GM15510 (cell line): ENCODE results near the gene C2orf69.

Source experiments
- POLR2A ChIP-seq: IDR thresholded peaks from 3 replicates; pipeline ENCODE4 v1.6.1; 2011; ENCODE audit warnings: borderline replicate concordance; ENCODE audit not compliant: insufficient read length; ENCODE audit errors: extremely low read depth

Gene C2orf69

DNA sequence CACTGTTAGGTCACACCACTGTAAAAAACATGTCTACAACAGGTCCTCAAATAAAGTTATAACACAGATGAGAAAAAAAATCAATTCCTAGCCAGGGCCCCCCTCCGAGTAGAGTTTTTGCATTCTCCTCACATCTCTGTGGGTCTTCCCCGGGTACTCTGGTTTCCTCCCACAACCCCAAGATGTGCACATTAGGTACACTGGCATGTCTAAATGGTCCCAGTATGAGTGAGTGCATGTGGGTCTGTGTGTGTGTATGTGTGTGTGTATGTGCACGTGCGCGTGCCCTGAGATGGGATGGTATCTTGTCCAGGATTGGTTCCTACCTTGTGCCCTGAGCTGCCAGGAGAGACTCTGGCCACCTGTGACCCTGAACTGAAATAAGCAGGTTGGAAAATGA lies 39.3 kb downstream of the C2orf69 start:
- no peak for TF ChIP-seq POLR2A

DNA sequence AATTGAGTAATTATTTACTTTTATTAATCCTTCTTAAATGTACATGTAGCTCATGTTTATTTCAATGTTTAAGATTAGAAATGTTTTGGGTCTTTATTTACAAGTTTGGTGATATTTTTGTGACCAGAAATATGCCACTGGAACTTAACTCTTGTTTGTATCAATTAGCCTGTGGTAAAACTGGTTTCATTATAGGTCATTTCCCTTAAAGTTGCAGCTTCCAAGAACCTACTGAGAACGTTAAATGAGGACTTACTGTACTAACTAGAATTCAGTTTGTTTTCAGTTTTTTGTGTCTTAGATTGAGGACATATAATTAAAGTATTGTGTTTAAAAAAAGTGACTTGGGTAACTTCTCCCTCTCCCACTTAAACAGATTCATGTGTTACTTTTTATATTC lies 39.9 kb downstream of the C2orf69 start:
- no peak for TF ChIP-seq POLR2A

DNA sequence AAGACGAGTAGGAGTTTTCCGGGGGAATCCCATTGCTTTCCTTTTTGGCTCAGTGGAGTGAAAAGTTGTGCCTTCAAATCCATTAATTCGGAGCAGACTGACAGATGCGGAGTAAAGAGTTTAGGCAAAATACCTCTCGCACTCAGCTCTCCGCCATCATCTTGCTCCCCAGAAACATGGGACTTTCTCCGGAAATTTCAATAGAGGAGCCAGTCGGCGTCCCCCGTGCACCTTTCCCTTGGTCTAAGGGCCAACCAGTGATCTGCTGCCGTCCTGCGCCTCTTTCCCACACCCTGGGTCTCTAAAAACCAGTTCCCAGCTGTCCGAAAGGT lies 43.9 kb downstream of the C2orf69 start:
- TF ChIP-seq POLR2A, result no peak

DNA sequence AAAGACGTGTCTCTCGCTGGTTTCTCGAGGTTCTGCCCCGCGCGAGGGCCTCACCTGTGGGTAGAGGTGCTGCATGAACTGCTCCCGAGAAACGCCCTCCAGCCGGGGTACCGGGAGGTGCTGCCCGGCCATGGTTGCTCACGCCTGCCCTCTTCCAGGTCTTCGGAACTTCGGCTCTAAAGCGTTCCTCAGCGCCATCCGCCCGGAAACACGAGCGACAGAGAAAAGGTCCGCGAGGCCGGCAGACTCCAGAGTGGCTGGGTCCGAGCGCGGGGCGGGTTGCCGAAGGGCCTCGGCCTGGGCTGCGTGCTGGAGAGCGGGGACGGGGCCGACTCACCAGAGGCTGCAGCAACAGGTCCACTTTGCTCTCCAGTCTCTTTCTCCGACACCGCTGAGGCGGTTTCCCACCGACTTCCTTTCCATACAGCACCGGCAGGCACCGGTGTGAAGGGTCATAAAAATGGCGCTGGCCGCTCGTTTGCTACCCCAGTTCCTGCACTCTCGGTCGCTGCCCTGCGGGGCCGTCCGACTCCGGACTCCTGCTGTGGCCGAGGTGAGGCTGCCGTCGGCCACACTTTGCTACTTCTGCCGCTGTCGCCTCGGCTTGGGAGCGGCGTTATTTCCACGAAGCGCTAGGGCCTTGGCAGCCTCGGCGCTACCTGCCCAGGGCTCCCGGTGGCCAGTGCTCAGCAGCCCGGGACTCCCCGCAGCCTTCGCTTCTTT lies 44.4 kb downstream of the C2orf69 start, which contains the start of the genes MAIP1 and TYW5:
Gene MAIP1 (plus strand): TSS at position 244 of the 723 bp plus-strand sequence. CDS start 217 bp downstream, at position 461.
Gene TYW5 (minus strand): TSS at position 153 of the 723 bp plus-strand sequence. CDS start 21 bp downstream, at position 132.
- peak; percentile 86 for TF ChIP-seq POLR2A

DNA sequence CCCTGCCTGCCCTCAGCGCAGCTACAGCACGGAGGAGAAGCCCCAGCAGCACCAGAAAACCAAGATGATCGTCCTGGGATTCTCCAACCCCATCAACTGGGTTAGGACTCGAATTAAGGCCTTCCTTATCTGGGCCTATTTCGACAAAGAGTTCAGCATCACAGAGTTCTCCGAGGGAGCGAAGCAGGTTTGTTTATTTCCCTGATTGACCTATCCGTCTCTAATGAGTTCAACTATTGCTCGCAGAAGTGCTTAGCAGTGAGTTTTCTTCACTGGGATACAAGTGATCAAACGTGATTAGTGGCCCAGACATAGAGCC lies 44.9 kb downstream of the C2orf69 start:
- TF ChIP-seq POLR2A, result no peak

DNA sequence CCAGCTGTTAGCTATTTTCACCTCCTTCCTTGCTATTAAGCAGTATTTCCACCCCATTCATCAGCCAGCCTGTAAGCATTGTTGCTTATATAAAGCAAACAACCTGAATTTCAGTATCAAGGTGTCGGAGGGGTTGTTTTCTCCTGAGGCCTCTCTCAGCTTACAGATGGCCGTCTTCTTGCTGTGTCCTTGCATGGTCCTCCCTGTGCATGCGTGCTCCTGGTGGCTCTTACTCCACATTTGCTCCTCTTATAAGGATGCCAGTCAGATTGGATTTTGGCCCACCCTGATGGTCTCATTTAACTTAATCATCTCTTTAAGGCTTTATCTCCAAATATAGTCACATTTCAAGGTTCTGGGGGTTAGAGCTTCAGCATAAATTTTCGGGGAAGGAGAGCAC lies 46.9 kb downstream of the C2orf69 start:
- no peak for TF ChIP-seq POLR2A

DNA sequence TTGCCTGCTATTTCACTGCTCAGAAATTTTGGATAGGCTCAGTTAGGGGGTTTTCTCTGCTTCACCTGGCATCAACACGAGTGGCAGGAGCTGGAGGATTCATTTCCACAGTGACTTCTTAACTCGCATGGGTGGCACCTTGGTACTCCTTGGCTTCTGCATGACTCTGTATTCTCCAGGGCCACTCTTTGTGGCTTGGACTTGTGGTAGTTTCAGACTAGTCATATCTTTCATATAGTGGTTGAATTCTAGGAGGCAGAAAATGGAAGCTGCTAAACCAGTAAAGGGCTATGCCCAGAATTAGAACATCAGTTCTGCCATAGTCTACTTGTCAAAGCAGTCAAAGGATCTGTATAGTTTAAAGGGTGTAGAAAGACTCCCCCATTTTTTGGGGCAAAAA lies 51.1 kb downstream of the C2orf69 start:
- TF ChIP-seq POLR2A, result no peak

DNA sequence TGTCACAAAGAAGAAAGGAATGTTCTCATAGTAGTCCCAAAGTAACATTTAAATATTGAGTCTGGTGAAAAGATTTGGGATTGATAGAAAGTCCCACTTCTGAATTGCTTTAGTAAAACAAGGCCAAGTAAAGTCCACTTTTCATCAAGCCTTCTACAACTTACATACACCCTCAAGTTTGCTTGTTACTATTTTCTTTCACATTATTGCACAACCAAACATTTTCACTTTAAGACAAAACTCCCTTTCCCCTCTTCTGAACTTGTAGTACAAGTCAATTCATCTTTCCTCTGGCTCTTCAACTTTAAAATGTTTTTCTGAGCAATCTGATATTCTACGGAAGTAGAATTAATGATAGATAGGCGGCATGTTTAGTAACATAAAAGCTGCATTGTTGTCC lies 55.3 kb downstream of the C2orf69 start:
- TF ChIP-seq POLR2A, result no peak

DNA sequence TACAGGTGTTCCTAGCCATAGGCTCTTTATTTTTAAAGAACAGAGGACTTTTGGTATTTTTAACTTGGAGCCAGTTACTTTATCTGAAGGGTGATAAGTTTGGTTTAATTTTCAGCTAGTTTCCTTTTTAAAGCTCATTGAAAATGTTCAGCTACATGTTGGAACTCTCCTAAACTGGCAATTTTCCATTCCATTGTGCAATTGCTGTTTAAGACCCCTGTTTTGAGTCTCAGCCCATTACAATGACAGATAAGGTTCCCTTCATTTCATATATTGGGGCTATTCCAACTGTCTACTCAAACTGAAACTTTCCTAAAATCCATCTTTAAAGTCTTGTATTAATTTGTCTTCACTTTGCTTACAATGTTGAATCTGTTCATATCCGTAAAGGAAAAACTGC lies 55.9 kb downstream of the C2orf69 start:
- no peak for TF ChIP-seq POLR2A

DNA sequence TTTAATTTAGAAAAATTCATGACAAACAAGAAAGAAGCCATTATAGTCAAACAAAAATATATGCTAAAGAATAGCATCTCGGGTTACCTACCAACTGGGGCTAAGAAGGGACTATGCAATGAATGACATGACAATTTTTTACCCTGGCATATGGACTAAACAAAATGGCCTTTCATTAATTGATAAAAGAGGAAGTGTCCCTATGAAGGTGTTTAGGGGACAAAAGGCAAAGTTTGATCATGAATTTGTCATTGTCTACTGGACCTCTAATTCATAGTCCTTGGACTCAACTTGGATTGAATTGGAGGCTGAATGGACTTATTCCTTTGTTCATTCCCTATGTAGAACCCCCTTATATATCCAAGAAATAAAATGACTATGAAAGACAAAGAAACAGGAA lies 57.0 kb downstream of the C2orf69 start:
- no peak for TF ChIP-seq POLR2A

DNA sequence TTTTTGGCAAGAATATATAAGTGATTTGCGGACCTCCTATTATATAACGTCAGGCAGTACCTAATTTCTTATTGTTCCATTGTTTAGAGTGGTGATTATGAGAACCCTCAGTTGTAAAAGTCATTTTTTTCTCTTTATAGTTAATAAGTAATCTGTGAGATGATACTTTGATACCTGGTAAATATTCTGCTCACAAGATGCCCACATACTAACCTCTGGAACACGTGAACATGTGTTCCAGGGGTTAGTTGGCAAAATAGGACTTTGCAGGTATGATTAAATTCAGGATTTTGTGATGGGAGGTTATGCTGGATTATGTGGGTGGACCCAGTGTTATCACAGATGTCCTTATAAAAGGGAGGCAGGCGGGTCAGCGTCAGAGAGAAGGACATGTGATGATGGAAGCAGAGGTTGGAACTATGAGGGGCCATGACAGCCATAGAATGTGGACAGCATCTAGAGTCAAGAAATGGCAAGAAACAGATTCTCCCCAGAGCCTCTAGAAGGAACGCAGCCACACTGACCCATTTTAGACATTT lies 61.1 kb downstream of the C2orf69 start:
- TF ChIP-seq POLR2A, result no peak

DNA sequence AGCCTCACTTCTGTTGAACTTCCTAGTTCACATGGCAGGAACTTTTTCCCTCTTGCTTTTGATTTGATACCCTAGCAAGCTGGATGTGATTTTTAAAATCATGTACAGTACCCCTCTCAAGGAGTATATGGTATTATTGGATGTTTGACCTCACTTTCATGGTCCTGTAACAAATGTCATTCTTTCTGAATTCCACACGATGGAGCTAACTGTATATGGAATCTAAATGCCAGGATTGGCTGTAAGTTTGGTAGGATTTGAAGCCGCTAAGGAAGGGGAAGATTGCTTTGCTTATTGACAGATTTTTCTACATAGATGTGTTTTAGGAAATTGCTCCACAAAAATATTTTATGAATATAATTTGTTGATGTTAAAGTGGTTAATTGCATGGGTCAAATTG lies 62.6 kb downstream of the C2orf69 start:
- no peak for TF ChIP-seq POLR2A

DNA sequence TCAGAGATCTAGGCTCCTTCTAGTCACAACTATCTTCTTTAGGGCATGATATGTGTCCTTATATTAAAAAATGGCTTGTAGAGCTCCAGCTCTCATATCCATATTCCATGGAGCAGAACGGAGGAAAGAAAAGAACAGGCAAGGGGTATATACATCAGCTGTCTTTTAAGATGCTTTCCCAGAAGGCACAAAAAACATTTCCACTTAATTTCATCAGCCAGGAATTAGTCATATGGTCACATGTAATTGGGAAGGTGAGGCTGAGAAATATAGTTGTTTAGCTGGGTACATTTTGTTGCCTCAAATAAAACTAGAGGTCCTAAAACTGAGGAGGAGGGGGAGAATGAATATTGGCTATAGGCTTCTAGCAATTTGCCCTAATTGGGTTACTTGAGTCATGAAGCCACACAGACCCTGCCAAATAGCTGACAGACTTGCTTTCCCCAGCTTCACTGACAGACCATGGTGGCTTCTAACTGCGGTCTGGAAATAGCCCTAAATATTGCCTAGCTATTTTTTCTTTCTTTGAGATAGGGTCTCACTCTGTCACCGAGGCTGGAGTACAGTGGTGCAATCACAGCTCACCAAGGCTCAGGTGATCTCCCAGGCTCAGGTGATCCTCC lies 64.3 kb downstream of the C2orf69 start:
- TF ChIP-seq POLR2A, result no peak
